Esophagus squamous epithelium (tissue), 4 donors: Measurements from ENCODE around the gene DDIT4.

Experiments used
- CTCF ChIP-seq, 6 experiments: fragments of 450-650 bp in 4 of 6; fragments of 200-600 bp in 2 of 6; sonication (generic) in 2 of 6; IDR thresholded peaks; one replicate each; pipeline ENCODE4 v1.5.1; 2016 to 2019; ENCODE audit warnings: antibody characterized with exemption in 6 of 6, mild to moderate bottlenecking in 4 of 6, moderate library complexity in 4 of 6
- POLR2A ChIP-seq, 4 donors: fragments of 450-650 bp; IDR thresholded peaks; one replicate each; pipeline ENCODE4 v1.6.1; 2017; ENCODE audit warnings: antibody characterized with exemption in 4 of 4, mild to moderate bottlenecking in 4 of 4, moderate library complexity in 3 of 4

GRCh38 chr10:72272689-72273409, 875 bp upstream of the DDIT4 start:
- no peak for TF ChIP-seq CTCF (IDR thresholded peaks at IDR 0.05)
- peak in 1 of 4 donors; percentile 42 for TF ChIP-seq POLR2A (IDR thresholded peaks at IDR 0.05)
